Hepatic stellate cell (primary cell): ENCODE data around the gene C20orf144.
"Not testable (repeated sequence)": the region's sequence is repeated elsewhere in the genome, so short reads cannot be mapped to it uniquely, and the experiment has no call there.

Experiments
- DNase-seq: peaks from one replicate; pipeline ENCODE4 v3.0.0; 2011; ENCODE audit warnings: low spot score

C20orf144 gene

GRCh38 chr20:33693741-33694638 lies 31.9 kb downstream of the C20orf144 start:
- no peak for DNase-seq

- no peak for DNase-seq
Measured at GRCh38 chr20:33694639-33695012, 32.5 kb downstream of the C20orf144 start.

GRCh38 chr20:33696448-33696847 lies 34.3 kb downstream of the C20orf144 start:
- DNase-seq, result no peak

- DNase-seq, result peak; percentile 39
Measured at GRCh38 chr20:33697129-33697528, 35.0 kb downstream of the C20orf144 start.

- not testable (repeated sequence) for DNase-seq
Measured at GRCh38 chr20:33698966-33699365, 36.8 kb downstream of the C20orf144 start.

GRCh38 chr20:33700696-33701441 lies 38.7 kb downstream of the C20orf144 start:
- not testable (repeated sequence) for DNase-seq

- no peak for DNase-seq
Measured at GRCh38 chr20:33701629-33702450, 39.7 kb downstream of the C20orf144 start.

- DNase-seq, result no peak
Measured at GRCh38 chr20:33702861-33703260, 40.7 kb downstream of the C20orf144 start.

- DNase-seq, result no peak
Measured at GRCh38 chr20:33703498-33704137, 41.5 kb downstream of the C20orf144 start.

GRCh38 chr20:33704197-33704924 lies 42.2 kb downstream of the C20orf144 start:
- DNase-seq, result no peak

- DNase-seq, result no peak
Measured at GRCh38 chr20:33707668-33708067, 45.5 kb downstream of the C20orf144 start.

GRCh38 chr20:33709398-33709797 lies 47.3 kb downstream of the C20orf144 start:
- DNase-seq, result no peak

- no peak for DNase-seq
Measured at GRCh38 chr20:33709905-33710541, 47.9 kb downstream of the C20orf144 start.

- no peak for DNase-seq
Measured at GRCh38 chr20:33710681-33711445, 48.7 kb downstream of the C20orf144 start.

GRCh38 chr20:33711446-33711738 lies 49.3 kb downstream of the C20orf144 start:
- no peak for DNase-seq
